Stimulated activated CD4-positive, alpha-beta T cell treated with anti-CD3 and anti-CD28 coated beads, TNF-alpha, amount 100 ng/mL, for 4 hours (primary cell): ENCODE measurements around the gene BAG5.
A peak's percentile ranks its signal among the peaks of the same experiment; 100 is the strongest.
"Not testable (repeated sequence)": the region's sequence is repeated elsewhere in the genome, so short reads cannot be mapped to it uniquely, and the experiment has no call there.

ENCODE experiments used
- DNase-seq, 3 experiments: peaks; one replicate each; pipeline ENCODE4 v3.0.0-alpha.2; 2020; ENCODE audit warnings: low read depth in 3 of 3

Gene BAG5

GRCh38 chr14:103562429-103563225, at the start of gene BAG5, which contains the start of gene COA8:
TSS of gene BAG5 (minus strand) at chr14:103562657. CDS start at chr14:103561164, 1,493 bp downstream.
TSS of gene COA8 (plus strand) at chr14:103562960. CDS start at chr14:103563002, 42 bp downstream.
- peak; percentile 73 to 82 (median 77) for DNase-seq

GRCh38 chr14:103611215-103611614, 48.8 kb upstream of the BAG5 start:
- no peak for DNase-seq

GRCh38 chr14:103609081-103609480, 46.6 kb upstream of the BAG5 start:
- DNase-seq, result not testable (repeated sequence)

- DNase-seq, result no peak
Observed at GRCh38 chr14:103607822-103608221, 45.4 kb upstream of the BAG5 start.

GRCh38 chr14:103606963-103607668, 44.7 kb upstream of the BAG5 start:
- no peak for DNase-seq

GRCh38 chr14:103604620-103605019, 42.2 kb upstream of the BAG5 start:
- no peak for DNase-seq

- no peak for DNase-seq
Observed at GRCh38 chr14:103600503-103600902, 38.0 kb upstream of the BAG5 start.

- no peak for DNase-seq
Observed at GRCh38 chr14:103597623-103598377, 35.3 kb upstream of the BAG5 start.

GRCh38 chr14:103594265-103594664, 31.8 kb upstream of the BAG5 start:
- DNase-seq, result no peak

GRCh38 chr14:103593577-103593976, 31.1 kb upstream of the BAG5 start:
- DNase-seq, result no peak

- no peak for DNase-seq
Observed at GRCh38 chr14:103584326-103584915, 22.0 kb upstream of the BAG5 start.

GRCh38 chr14:103581954-103582703, 19.7 kb upstream of the BAG5 start:
- DNase-seq, result no peak

GRCh38 chr14:103581206-103581605, 18.7 kb upstream of the BAG5 start:
- no peak for DNase-seq

GRCh38 chr14:103578401-103579075, 16.1 kb upstream of the BAG5 start:
- no peak for DNase-seq

- DNase-seq, result no peak
Observed at GRCh38 chr14:103576371-103577024, 14.0 kb upstream of the BAG5 start.

- DNase-seq, result no peak
Observed at GRCh38 chr14:103574707-103575285, 12.3 kb upstream of the BAG5 start.

- no peak for DNase-seq
Observed at GRCh38 chr14:103574104-103574503, 11.6 kb upstream of the BAG5 start.

GRCh38 chr14:103569408-103569807, 7.0 kb upstream of the BAG5 start:
- DNase-seq, result no peak

GRCh38 chr14:103568952-103569351, 6.5 kb upstream of the BAG5 start:
- DNase-seq, result no peak
